ENCODE data around the gene STRN3.
A peak's percentile ranks its signal among the peaks of the same experiment; 100 is the strongest.
"Not testable (repeated sequence)": the region's sequence is repeated elsewhere in the genome, so short reads cannot be mapped to it uniquely, and the experiment has no call there.

The STRN3 gene

GRCh38 chr14:30906752-30907658 is 119.2 kb downstream of the STRN3 start:
- DNase-seq = no peak

- DNase-seq = no peak
Observed at GRCh38 chr14:30903285-30904124, 122.7 kb downstream of the STRN3 start.

GRCh38 chr14:30897121-30897520 is 129.1 kb downstream of the STRN3 start:
- DNase-seq = not testable (repeated sequence)

GRCh38 chr14:30896435-30896834 is 129.7 kb downstream of the STRN3 start:
- no peak for DNase-seq

GRCh38 chr14:30894923-30895515 is 131.2 kb downstream of the STRN3 start:
- no peak for DNase-seq

- DNase-seq = no peak
Observed at GRCh38 chr14:30893819-30894218, 132.4 kb downstream of the STRN3 start.

GRCh38 chr14:30889244-30889594 is 137.0 kb downstream of the STRN3 start:
- no peak for DNase-seq

GRCh38 chr14:30888480-30889243 is 137.5 kb downstream of the STRN3 start:
- DNase-seq = no peak

GRCh38 chr14:30885840-30886740 is 140.1 kb downstream of the STRN3 start:
- no peak for DNase-seq

GRCh38 chr14:30884901-30885300 is 141.3 kb downstream of the STRN3 start:
- DNase-seq = no peak

GRCh38 chr14:30883508-30884294 is 142.5 kb downstream of the STRN3 start:
- no peak for DNase-seq

GRCh38 chr14:30882431-30882830 is 143.7 kb downstream of the STRN3 start:
- no peak for DNase-seq

- no peak for DNase-seq
Observed at GRCh38 chr14:30876692-30877091, 149.5 kb downstream of the STRN3 start.

- DNase-seq = no peak
Observed at GRCh38 chr14:30875788-30876053, 150.5 kb downstream of the STRN3 start.

GRCh38 chr14:30874999-30875787 is 151.0 kb downstream of the STRN3 start:
- DNase-seq = no peak

GRCh38 chr14:30874120-30874998 is 151.8 kb downstream of the STRN3 start, which contains the start of gene COCH:
Gene COCH (plus strand): TSS chr14:30874559. CDS start chr14:30874939, 380 bp downstream.
- peak; percentile 26 for DNase-seq

GRCh38 chr14:30873308-30874119 is 152.7 kb downstream of the STRN3 start:
- no peak for DNase-seq

GRCh38 chr14:30872602-30873001 is 153.6 kb downstream of the STRN3 start:
- no peak for DNase-seq
